SJSA1 (cell line): Measurements from ENCODE around the gene SLC44A5. TPM values are rescaled to one million over a fixed set of nuclear protein-coding genes. Genes with fewer than 3 reads are reported as not detected.

Source experiments
- DNase-seq, 2 experiments: peaks; one replicate each; pipeline ENCODE4 v3.0.0-alpha.2; 2015 to 2020; ENCODE audit warnings: low spot score in 2 of 2, low read depth in 1 of 2
- H3K27ac ChIP-seq: fragments of 250-450 bp; sonication (Bioruptor Pico); 2 replicates; pipeline ENCODE4 v1.5.1; 2020; ENCODE audit warnings: mild to moderate bottlenecking, moderate library complexity
- H3K27me3 ChIP-seq: fragments of 250-450 bp; sonication (Bioruptor Pico); replicated peaks from 2 replicates; pipeline ENCODE4 v1.5.1; 2020; ENCODE audit warnings: mild to moderate bottlenecking, moderate library complexity
- H3K36me3 ChIP-seq: fragments of 250-450 bp; sonication (Bioruptor Pico); 2 replicates; pipeline ENCODE4 v1.5.1; 2020; ENCODE audit warnings: mild to moderate bottlenecking
- H3K4me1 ChIP-seq: fragments of 250-450 bp; sonication (Bioruptor Pico); replicated peaks from 2 replicates; pipeline ENCODE4 v1.6.1; 2021; ENCODE audit warnings: mild to moderate bottlenecking
- H3K4me3 ChIP-seq: fragments of 250-450 bp; sonication (Bioruptor Pico); 2 replicates; pipeline ENCODE4 v1.5.1; 2020; ENCODE audit warnings: mild to moderate bottlenecking
- H3K9me3 ChIP-seq: fragments of 250-450 bp; sonication (Bioruptor Pico); replicated peaks from 2 replicates; pipeline ENCODE4 v1.5.1; 2020; ENCODE audit warnings: mild to moderate bottlenecking
- total RNA-seq: library from RNA; depleted of rRNA; stranded (reverse); fragments of >200 nt; shearing (Covaris generic); gene quantifications from 2 replicates; pipeline ENCODE4 v1.2.3, GENCODE V29; 2014

SLC44A5 gene
- total RNA-seq, 1 experiment from 2014 or later, result 0.05 TPM

DNA sequence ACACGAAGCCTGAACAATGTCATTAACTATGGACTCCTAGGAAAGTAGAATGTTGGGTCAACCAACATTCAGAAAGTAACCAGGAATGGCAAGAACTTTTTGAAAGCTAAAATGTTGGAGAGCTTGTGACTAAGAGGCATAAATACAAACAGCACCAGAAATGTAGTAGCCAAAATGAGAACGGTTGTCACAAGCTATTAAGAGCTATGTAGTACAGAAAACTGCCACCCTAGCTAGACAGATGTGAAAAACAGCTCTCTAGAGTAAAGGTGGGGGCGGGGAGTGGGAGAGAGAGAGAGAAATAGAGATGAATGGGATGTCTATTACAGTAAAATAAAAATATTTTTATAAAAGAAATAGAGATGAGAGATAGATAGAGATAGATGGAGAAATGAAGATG, 35.1 kb downstream of the SLC44A5 start:
- Histone ChIP-seq H3K27ac (no peak overlapping the region), H3K4me3 (no peak overlapping the region), H3K4me1 (no peaks in the 10 kb centered on the region), H3K9me3 (no peaks in the 10 kb centered on the region), H3K27me3 (no peaks in the 10 kb centered on the region), H3K36me3 (no peaks in the 10 kb centered on the region)
- DNase-seq, result no peak

DNA sequence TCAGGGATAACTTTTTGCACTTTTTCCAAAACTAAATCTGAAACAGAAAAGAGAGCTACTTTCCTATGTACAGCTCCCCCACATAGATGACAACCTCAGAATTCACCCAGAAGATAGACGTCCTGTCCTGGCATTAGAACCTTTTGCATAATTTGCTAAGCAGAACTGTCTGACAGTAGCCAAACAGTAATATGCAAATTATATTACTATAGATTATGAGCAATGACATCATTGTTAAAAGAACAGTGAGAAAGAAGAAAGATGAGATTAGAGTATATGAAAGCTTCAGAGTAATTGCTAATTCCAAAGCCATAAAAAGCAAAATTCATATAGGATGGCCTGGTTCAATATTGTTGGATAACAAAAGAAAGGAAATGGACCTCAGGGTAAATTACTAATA, 43.7 kb downstream of the SLC44A5 start:
- Histone ChIP-seq H3K4me3 (no peak overlapping the region), H3K36me3 (no peaks in the 10 kb centered on the region), H3K27me3 (no peaks in the 10 kb centered on the region; the same call in 1 of the 2 replicates), H3K4me1 (no peaks in the 10 kb centered on the region), H3K9me3 (no peaks in the 10 kb centered on the region), H3K27ac (no peak overlapping the region)
- DNase-seq, result no peak

DNA sequence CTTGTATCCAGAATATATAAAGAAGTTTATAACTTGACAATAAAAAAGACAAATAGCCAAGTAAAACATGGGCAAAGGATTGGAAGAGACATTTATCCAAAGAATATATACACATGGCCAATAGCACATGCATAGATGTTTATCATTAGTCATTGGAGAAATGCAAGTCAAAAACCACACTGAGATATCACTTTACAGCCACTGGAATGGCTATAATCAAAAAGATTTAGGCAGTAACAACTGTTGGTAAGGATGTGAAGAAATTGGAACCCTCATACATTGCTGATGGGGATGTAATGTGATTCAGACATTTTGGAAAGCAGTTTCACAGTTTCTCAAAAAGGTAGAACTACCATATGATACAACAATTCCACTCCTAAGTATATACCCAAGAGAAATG, 51.1 kb downstream of the SLC44A5 start:
- no peak overlapping the region for H3K27ac ChIP-seq
- H3K27me3 ChIP-seq, result no peaks in the 10 kb centered on the region
- H3K4me1 ChIP-seq, result no peaks in the 10 kb centered on the region
- H3K9me3 ChIP-seq, result no peaks in the 10 kb centered on the region
- no peak overlapping the region for H3K4me3 ChIP-seq
- DNase-seq, result no peak
- no peaks in the 10 kb centered on the region for H3K36me3 ChIP-seq

DNA sequence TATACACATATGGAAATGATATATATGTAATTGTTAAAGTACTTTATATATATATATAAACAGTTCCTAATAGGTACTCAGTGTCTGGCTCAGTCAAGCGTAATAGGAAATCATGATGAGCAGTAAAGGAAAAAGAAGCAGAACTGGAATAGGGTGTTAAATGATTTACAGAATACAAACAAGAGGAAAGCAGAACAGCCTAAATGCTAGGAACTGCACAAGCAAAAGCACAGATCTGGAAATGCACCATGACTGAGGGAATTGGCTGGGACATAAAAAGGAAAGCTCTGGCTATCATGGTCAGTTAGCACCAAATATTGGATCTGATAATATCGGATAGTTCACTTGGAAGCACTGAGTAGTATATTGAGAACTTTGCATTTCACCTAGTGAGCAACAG, 51.8 kb downstream of the SLC44A5 start:
- Histone ChIP-seq H3K4me3 (no peak overlapping the region), H3K27ac (no peak overlapping the region), H3K9me3 (no peaks in the 10 kb centered on the region), H3K36me3 (no peaks in the 10 kb centered on the region), H3K27me3 (no peaks in the 10 kb centered on the region), H3K4me1 (no peaks in the 10 kb centered on the region)
- no peak for DNase-seq

DNA sequence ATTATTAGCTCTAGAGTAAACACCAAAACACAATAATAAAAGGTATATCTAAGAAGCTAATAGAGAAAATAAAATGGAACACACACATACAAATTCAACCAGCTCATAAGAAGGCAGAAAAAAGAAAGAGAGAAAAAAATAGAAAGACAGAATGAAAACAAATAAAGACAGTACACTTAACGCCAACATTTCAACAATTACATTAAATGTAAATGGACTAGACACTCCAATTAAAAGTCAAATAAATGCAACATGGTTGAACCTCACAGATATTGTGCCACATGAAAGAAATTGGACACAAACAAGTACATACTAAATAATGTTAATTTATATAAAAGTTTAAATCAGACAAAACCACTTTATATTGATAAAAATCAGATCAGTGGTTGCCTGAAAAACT, 56.0 kb downstream of the SLC44A5 start:
- no peak for DNase-seq
- H3K4me1 ChIP-seq, result no peaks in the 10 kb centered on the region
- no peaks in the 10 kb centered on the region for H3K9me3 ChIP-seq
- H3K36me3 ChIP-seq, result no peaks in the 10 kb centered on the region
- no peak overlapping the region for H3K4me3 ChIP-seq
- H3K27me3 ChIP-seq, result no peaks in the 10 kb centered on the region
- H3K27ac ChIP-seq, result no peak overlapping the region

DNA sequence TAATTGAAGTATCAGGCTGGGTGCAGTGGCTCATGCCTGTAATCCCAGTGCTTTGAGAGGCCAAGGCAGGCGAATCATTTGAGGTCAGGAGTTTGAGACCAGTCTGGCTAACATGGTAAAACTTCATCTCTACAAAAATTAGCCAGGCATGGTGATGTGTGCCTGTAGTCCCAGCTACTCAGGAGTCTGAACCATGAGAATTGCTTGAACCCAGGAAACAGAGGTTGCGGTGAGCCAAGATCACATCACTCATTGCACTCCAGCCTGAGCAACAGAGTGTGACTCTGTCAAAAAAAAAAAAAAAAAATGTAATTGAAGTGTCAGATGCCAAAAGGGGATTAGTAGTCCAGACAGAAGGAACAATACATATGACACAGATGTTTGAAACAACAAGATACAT, 56.7 kb downstream of the SLC44A5 start:
- H3K4me1 ChIP-seq, result no peaks in the 10 kb centered on the region
- no peak for DNase-seq
- no peaks in the 10 kb centered on the region for H3K27me3 ChIP-seq
- no peak overlapping the region for H3K4me3 ChIP-seq
- H3K27ac ChIP-seq, result no peak overlapping the region
- H3K9me3 ChIP-seq, result no peaks in the 10 kb centered on the region
- H3K36me3 ChIP-seq, result no peaks in the 10 kb centered on the region

DNA sequence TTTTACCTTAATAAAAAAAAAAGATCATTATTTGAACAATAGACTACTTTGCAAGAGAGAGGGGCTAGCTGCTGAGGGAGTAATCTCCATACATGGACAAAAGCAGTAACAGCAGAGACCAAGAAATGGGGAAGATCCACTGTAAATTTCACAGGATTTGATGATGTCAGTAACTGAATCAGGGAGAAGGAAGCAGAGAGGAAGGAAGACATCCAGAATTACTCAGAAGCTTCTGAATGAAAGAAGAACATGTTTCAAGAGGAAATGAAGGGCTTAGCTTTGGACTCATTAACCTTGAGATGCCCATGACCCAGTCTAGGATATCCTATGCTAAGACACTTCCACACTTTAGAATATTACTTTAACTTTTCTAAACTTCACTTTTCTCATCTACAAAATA, 60.4 kb downstream of the SLC44A5 start:
- Histone ChIP-seq H3K27me3 (no peaks in the 10 kb centered on the region), H3K27ac (no peak overlapping the region), H3K4me1 (no peaks in the 10 kb centered on the region), H3K36me3 (no peaks in the 10 kb centered on the region), H3K9me3 (no peaks in the 10 kb centered on the region), H3K4me3 (no peak overlapping the region)
- no peak for DNase-seq

DNA sequence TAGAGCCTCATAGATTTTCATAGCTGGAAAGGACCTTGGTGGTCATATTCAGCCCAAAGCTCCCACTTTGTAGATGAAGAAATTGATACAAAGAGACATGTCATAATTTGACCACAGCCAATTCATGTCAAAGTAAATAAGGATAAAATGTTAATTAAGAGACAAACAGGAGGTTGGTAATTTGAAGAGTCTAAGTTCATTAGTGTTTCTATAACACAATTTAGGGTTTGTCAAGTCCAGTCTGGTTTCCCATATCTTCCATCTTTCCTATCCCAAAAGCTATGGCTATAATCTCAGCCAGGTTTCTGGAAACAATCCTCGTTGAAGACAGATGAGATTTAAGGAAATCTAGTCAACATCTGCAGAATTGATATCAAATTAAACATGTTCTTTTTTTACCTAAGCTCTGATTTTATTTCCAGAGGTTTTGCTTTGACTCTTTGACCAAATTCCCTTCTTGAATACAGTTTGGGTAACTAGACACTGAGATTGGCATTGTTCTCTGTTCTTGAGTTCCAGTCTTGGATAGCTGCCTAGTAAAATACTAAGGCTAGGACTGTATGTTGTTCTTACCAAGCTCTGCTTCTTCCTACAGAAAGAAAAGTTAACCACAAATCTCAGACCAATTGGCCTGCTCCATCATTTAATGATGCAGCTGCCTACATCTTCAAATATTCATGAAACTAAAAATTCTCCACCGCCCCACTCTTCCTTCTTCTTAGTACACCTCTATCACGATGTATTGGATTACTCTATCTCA, 62.0 kb downstream of the SLC44A5 start:
- no peak overlapping the region for H3K27ac ChIP-seq
- H3K9me3 ChIP-seq, result no peaks in the 10 kb centered on the region
- no peaks in the 10 kb centered on the region for H3K36me3 ChIP-seq
- no peaks in the 10 kb centered on the region for H3K4me1 ChIP-seq
- H3K4me3 ChIP-seq, result no peak overlapping the region
- DNase-seq, result no peak
- H3K27me3 ChIP-seq, result no peaks in the 10 kb centered on the region

DNA sequence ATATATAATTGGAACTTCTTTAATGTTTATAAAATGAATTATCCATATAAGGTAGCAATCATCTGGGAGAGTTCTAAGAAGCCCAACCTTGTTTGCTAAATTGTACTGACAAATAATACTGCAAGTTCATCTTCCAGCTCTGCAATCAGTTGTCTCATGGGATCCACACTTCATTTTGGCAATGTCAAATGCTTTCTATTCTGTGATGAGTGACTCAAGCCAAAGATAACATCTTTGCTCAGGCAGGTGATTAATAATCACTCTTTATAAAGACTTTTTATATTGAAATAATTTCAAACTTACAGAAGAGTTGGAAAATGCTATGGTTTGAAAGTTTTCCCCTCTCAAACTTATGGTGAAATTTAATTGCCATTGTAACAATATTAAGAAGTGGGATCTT, 67.2 kb downstream of the SLC44A5 start:
- H3K9me3 ChIP-seq, result no peaks in the 10 kb centered on the region
- H3K27me3 ChIP-seq, result no peaks in the 10 kb centered on the region
- H3K36me3 ChIP-seq, result no peaks in the 10 kb centered on the region
- H3K4me3 ChIP-seq, result no peak overlapping the region
- no peaks in the 10 kb centered on the region for H3K4me1 ChIP-seq
- no peak for DNase-seq
- H3K27ac ChIP-seq, result no peak overlapping the region

DNA sequence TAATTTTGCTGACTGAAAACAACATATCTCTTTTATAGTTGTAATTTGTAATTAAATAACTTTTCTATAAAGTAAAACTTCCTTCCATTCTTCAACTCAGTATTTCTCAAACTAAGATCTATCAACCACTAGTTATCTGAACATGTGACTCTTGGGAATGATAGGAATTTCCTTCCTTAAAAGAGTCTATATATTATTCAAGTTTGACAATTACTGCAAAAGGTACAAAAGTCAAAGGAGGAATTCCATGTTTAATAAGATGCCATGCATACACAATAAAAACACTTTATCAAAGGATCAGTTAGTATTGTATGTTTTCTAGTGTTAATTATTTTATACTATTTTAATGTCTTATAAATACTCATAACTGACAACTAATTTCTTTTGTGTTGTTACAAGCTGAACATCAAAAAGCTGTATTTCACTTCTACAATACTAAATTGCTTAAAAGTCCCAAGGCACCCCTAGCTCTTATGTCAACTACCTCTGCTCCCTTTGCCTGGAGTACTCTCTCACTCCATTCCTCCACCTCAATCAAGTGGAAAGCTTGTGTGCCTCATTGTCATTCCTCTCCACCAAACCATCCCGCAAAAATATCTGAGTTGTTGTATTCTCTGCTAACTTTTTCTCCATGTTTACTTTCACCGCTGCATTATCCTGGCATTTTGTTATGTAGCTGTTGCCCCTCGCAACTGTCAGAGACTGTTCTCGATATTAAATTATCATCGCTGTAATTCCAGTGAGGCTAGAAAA, 67.9 kb downstream of the SLC44A5 start:
- H3K27ac ChIP-seq, result no peak overlapping the region
- no peaks in the 10 kb centered on the region for H3K36me3 ChIP-seq
- H3K27me3 ChIP-seq, result no peaks in the 10 kb centered on the region
- no peaks in the 10 kb centered on the region for H3K9me3 ChIP-seq
- H3K4me3 ChIP-seq, result no peak overlapping the region
- no peaks in the 10 kb centered on the region for H3K4me1 ChIP-seq
- DNase-seq, result no peak

DNA sequence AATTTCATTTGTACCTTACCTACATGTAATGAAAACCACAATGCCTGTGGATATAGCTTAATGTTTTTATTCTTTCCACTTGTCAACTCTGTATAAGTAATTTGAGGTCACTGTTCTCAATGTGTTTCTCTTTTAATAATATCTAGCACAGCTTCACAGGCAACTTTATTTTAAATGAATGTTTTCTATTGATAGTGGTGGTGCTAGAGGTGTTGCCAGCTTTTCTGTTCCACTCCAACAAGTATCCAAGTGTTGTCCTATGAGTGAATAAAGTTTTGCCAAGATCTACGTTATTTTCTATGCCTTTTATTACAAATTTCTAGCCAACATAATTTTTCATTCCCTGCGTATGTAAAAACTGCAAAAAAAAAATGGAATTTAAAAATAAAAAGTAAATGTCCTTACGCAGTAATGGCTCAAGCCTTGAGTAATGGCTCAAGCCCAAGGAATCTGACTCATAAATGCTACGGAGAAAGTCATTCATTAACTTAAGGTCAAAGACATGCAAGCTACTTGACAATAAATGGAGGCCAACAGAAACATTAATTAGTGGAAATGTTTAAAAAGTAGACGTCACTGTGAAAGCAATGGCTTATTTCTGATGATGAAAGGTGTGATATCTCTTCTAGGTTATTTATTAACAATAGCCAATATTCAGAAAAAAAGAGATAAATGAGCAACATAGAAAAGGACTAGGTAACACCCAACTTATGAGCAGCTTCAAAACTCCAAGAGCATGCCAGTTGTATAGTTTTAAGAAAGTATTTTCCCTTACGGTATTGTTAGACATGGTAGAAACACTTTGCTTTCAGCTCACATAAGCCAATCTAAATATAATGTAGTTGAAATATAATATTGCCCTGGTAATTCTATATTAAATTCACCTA, 71.4 kb downstream of the SLC44A5 start:
- H3K9me3 ChIP-seq, result no peaks in the 10 kb centered on the region
- no peak overlapping the region for H3K4me3 ChIP-seq
- no peaks in the 10 kb centered on the region for H3K36me3 ChIP-seq
- no peak for DNase-seq
- no peak overlapping the region for H3K27ac ChIP-seq
- H3K4me1 ChIP-seq, result no peaks in the 10 kb centered on the region
- H3K27me3 ChIP-seq, result no peaks in the 10 kb centered on the region

DNA sequence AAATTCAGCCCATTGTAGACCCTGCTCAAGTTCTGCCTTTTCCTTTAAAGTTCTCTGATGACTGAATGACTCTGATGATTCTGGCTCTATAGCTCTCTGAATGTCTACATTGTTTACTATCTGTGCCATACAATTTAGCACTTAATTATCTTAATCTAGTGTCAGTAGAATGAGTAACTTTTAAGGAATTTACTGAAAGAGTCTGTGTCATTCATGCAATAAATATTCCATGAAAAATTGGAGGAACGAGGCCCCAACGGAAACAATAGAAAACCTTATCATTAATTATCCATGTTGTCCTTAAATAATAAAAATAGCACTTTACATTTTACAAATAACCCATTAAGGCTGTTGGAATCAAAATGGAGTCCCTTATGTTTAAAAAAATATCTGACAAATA, 77.8 kb downstream of the SLC44A5 start:
- H3K36me3 ChIP-seq, result no peaks in the 10 kb centered on the region
- no peak for DNase-seq
- no peaks in the 10 kb centered on the region for H3K4me1 ChIP-seq
- H3K4me3 ChIP-seq, result no peak overlapping the region
- H3K9me3 ChIP-seq, result no peaks in the 10 kb centered on the region
- no peak overlapping the region for H3K27ac ChIP-seq
- no peaks in the 10 kb centered on the region for H3K27me3 ChIP-seq

DNA sequence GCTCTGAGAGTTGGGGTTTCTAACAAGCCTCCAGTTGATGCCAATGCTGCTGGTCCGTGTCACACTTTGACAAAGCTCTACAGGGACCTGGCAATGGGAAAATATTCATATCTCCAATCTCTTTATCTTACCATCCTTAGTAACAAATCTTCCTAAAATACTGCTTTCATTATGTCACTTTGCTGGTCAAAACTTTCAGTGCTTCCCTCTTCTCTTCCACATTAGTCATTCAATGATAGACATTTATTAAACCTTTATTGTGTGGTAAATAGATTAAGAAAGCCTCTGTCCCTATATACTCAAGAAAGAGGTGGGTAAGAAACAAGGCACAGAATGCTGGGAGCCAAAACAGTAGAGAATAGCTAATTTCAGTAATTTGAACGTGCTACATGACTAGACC, 79.3 kb downstream of the SLC44A5 start:
- no peaks in the 10 kb centered on the region for H3K36me3 ChIP-seq
- no peaks in the 10 kb centered on the region for H3K9me3 ChIP-seq
- DNase-seq, result no peak
- H3K27me3 ChIP-seq, result no peaks in the 10 kb centered on the region
- H3K27ac ChIP-seq, result no peak overlapping the region
- no peaks in the 10 kb centered on the region for H3K4me1 ChIP-seq
- H3K4me3 ChIP-seq, result no peak overlapping the region

DNA sequence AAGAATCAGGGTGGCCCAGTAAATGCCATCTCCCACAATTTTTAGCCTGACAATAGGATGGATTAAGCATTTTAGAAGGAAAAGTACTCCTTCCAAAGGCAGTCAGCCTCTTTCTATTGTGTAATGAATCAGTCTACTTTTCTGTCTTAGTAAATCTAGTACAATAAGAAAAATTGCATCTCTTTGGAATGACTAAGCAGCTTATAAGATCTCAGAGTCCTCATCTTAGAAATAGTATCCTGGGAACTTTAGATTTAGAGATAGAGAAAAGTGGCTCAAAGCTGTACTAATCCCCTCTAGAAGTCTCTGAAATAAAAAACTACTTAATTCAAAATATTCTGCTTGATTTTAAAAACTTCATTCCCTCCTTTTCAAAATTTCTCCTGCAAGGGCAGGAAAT, 81.4 kb downstream of the SLC44A5 start:
- DNase-seq, result no peak
- Histone ChIP-seq H3K9me3 (no peaks in the 10 kb centered on the region), H3K4me1 (no peaks in the 10 kb centered on the region), H3K36me3 (no peaks in the 10 kb centered on the region), H3K4me3 (no peak overlapping the region), H3K27me3 (0 out of 2 replicates have a peak, but pooled peaks cover 2% of the 10 kb centered on the region), H3K27ac (no peak overlapping the region)
